WERI-Rb-1 (cell line): ENCODE measurements around the gene SEMA4G.

Source experiments
- DNase-seq: peaks from one replicate; pipeline ENCODE4 v3.0.0-alpha.2; 2020
- H3K27ac ChIP-seq: fragments of 250-450 bp; sonication (Bioruptor Pico); 2 replicates; pipeline ENCODE4 v1.5.1; 2020; ENCODE audit warnings: mild to moderate bottlenecking, moderate library complexity
- H3K27me3 ChIP-seq: fragments of 250-450 bp; sonication (Bioruptor Pico); 2 replicates; pipeline ENCODE4 v1.5.1; 2021; ENCODE audit warnings: mild to moderate bottlenecking, low read depth, moderate library complexity; ENCODE audit not compliant: insufficient read depth, severe bottlenecking
- H3K36me3 ChIP-seq: fragments of 250-450 bp; sonication (Bioruptor Pico); 2 replicates; pipeline ENCODE4 v1.5.1; 2020; ENCODE audit warnings: mild to moderate bottlenecking, moderate library complexity
- H3K4me3 ChIP-seq: 2 replicates; pipeline ENCODE4 v1.5.1; 2011; ENCODE audit warnings: low read depth, mild to moderate bottlenecking, control low read depth, low read length
- H3K9me3 ChIP-seq: fragments of 250-450 bp; sonication (Bioruptor Pico); 2 replicates; pipeline ENCODE4 v1.5.1; 2021; ENCODE audit warnings: mild to moderate bottlenecking, moderate library complexity; ENCODE audit not compliant: severe bottlenecking
- CTCF ChIP-seq: IDR thresholded peaks from 2 replicates; pipeline ENCODE4 v1.5.1; 2011; ENCODE audit warnings: low read depth, mild to moderate bottlenecking, control low read depth, inconsistent platforms, low read length

Gene SEMA4G

GRCh38 chr10:100979791-100980272 lies 10.5 kb downstream of the SEMA4G start:
- no peak for TF ChIP-seq CTCF

GRCh38 chr10:100980311-100980710 lies 11.0 kb downstream of the SEMA4G start:
- DNase-seq = no peak
- no peak for TF ChIP-seq CTCF

More at GRCh38 chr10:100979791-100980272, 10.5 kb downstream of the SEMA4G start:
- H3K27me3 ChIP-seq = no peaks in the 10 kb centered on the region
- no peaks in the 10 kb centered on the region for H3K9me3 ChIP-seq
- no peak overlapping the region for H3K27ac ChIP-seq
- no peak for DNase-seq
- peaks cover 38% of the 10 kb centered on the region for H3K36me3 ChIP-seq
- H3K4me3 ChIP-seq = no peak overlapping the region

GRCh38 chr10:100980711-100981110 lies 11.4 kb downstream of the SEMA4G start:
- H3K27me3 ChIP-seq = no peaks in the 10 kb centered on the region

More at GRCh38 chr10:100980311-100980710, 11.0 kb downstream of the SEMA4G start:
- no peak overlapping the region for H3K27ac ChIP-seq
- H3K4me3 ChIP-seq = no peak overlapping the region
- no peaks in the 10 kb centered on the region for H3K9me3 ChIP-seq
- no peaks in the 10 kb centered on the region for H3K27me3 ChIP-seq
- H3K36me3 ChIP-seq = peaks cover 41% of the 10 kb centered on the region

GRCh38 chr10:100981178-100981772 lies 12.0 kb downstream of the SEMA4G start:
- Histone ChIP-seq H3K9me3 (no peaks in the 10 kb centered on the region), H3K36me3 (peaks cover 51% of the 10 kb centered on the region), H3K27me3 (no peaks in the 10 kb centered on the region), H3K4me3 (no peak overlapping the region), H3K27ac (no peak overlapping the region; the same call in 1 of the 2 replicates)
- DNase-seq = no peak
- TF ChIP-seq CTCF = no peak

More at GRCh38 chr10:100980711-100981110, 11.4 kb downstream of the SEMA4G start:
- H3K9me3 ChIP-seq = no peaks in the 10 kb centered on the region
- no peak overlapping the region for H3K4me3 ChIP-seq
- TF ChIP-seq CTCF = no peak
- peaks cover 45% of the 10 kb centered on the region for H3K36me3 ChIP-seq
- H3K27ac ChIP-seq = no peak overlapping the region
- DNase-seq = no peak

- Histone ChIP-seq H3K36me3 (peaks cover 54% of the 10 kb centered on the region), H3K9me3 (no peaks in the 10 kb centered on the region), H3K27ac (peak overlapping the region; percentile 47), H3K27me3 (no peaks in the 10 kb centered on the region), H3K4me3 (no peak overlapping the region)
- no peak for DNase-seq
- TF ChIP-seq CTCF = no peak
Measured at GRCh38 chr10:100982916-100983830, 13.9 kb downstream of the SEMA4G start.
